Smooth muscle cell of bladder (primary cell): ENCODE data around the gene FRG2C. TPM values are rescaled to one million over a fixed set of nuclear protein-coding genes. Genes with fewer than 3 reads are reported as not detected.

ENCODE experiments used
- total RNA-seq: library from RNA; depleted of rRNA; stranded (reverse); fragments of >200 nt; gene quantifications from 2 replicates; pipeline ENCODE4 v1.2.3, GENCODE V29; 2014

FRG2C gene
- total RNA-seq, result not detected in 2 replicates

GRCh38 chr3:75664028-75664427 lies at the start of gene FRG2C:
Gene FRG2C, plus strand, starts transcription at chr3:75664328. Its CDS starts 52 bp downstream, at chr3:75664380.

Other genes with a start within 250 kb of the FRG2C start
- 18.8 and 19.5 TPM in 2 replicates for gene ZNF717, start 121.2 kb downstream of the FRG2C start, total RNA-seq